ENCODE results near the gene TPM1.

The TPM1 gene

DNA sequence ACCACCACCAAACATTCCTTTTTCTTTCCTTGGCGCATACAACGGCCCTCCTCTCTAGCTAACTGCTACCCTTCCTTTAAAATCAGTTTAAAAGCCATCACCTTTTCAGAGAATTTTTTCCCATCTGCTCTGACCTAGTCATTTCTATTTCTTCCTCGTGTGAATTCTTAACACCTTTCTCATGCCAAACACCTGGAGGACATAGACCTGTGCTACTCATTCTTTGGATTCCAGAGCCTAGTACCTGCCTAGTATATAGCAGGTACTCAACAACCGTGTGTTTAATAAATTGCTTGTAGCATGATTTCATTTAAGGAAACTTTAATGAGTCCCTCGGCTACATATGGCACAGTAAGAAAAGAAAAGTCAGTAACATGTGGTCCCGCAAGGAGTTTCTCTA lies 2.0 kb upstream of the TPM1 start:
- no peak for DNase-seq
- H3K36me3 ChIP-seq (ENCODE audit: control insufficient read depth, insufficient read depth, low read length): no peaks in the 10 kb centered on the region
- H3K27me3 ChIP-seq (replicated peaks; ENCODE audit: control insufficient read depth, insufficient read depth, low read length, poor library complexity, severe bottlenecking): peaks cover 45% of the 10 kb centered on the region
- H3K9me3 ChIP-seq (ENCODE audit: control insufficient read depth, low read length): no peaks in the 10 kb centered on the region
- H3K27ac ChIP-seq (ENCODE audit: insufficient read depth, low read length, poor library complexity, severe bottlenecking): no peak overlapping the region
- no peak overlapping the region for H3K4me3 ChIP-seq (ENCODE audit: insufficient read depth, low read depth, low read length, poor library complexity, severe bottlenecking)
- H3K4me1 ChIP-seq (ENCODE audit: control insufficient read depth, insufficient read depth, low read length, poor library complexity, severe bottlenecking): peaks cover 20% of the 10 kb centered on the region

DNA sequence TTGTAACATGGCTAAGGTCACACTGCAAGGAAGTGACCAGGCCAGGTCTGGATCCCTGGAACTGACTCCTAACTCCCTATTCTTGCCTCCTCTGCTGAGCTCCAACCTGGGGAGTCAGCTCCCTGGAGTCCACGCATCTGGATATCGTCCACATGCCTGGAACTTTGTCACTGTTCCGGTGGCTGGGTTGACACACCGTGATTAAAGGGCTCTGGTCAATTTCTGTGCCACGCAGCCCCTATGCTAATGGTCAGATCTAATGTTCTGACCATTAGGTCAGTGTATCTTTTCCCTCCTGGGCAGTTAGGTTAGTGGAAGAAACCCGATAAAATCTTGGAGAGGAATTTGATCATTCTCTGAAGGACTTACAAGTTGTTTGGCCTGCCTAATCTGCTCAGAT lies 1.6 kb upstream of the TPM1 start:
- DNase-seq: no peak

DNA sequence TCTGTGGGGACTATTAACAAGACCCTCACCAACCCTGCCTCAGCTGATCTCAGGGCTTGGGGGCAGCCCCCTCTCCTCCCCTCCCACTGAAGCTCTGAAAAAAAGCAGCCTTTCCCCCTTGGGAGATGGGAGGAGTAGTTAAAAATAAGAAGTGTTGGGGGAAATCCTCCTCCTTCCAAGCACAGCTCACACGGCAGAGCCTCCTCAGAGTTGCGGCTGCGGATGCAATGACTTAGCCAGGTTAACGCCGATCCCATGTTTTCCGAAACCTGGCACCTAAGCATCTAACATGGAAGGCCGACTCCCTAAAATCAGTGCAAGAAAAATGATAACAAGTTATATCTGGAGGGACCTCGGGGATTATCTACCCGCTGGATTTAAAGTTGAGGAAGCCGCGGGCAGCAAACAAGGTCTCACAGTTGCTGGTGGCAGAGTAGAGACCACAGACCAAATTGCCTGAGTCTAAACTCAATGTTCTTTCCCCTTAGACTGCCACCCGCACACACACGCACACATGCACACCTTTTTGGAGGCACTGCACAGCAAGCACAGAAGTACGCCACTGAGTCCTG lies 1.1 kb upstream of the TPM1 start:
- DNase-seq: no peak
- Histone ChIP-seq H3K27ac (ENCODE audit: insufficient read depth, low read length, poor library complexity, severe bottlenecking) (no peak overlapping the region), H3K27me3 (replicated peaks; ENCODE audit: control insufficient read depth, insufficient read depth, low read length, poor library complexity, severe bottlenecking) (peaks cover 45% of the 10 kb centered on the region), H3K4me3 (ENCODE audit: insufficient read depth, low read depth, low read length, poor library complexity, severe bottlenecking) (no peak overlapping the region), H3K9me3 (ENCODE audit: control insufficient read depth, low read length) (no peaks in the 10 kb centered on the region), H3K36me3 (ENCODE audit: control insufficient read depth, insufficient read depth, low read length) (no peaks in the 10 kb centered on the region), H3K4me1 (ENCODE audit: control insufficient read depth, insufficient read depth, low read length, poor library complexity, severe bottlenecking) (peaks cover 20% of the 10 kb centered on the region)

More for the DNA sequence above, 1.6 kb upstream of the TPM1 start:
- H3K4me3 ChIP-seq (ENCODE audit: insufficient read depth, low read depth, low read length, poor library complexity, severe bottlenecking): no peak overlapping the region
- peaks cover 20% of the 10 kb centered on the region for H3K4me1 ChIP-seq (ENCODE audit: control insufficient read depth, insufficient read depth, low read length, poor library complexity, severe bottlenecking)
- H3K9me3 ChIP-seq (ENCODE audit: control insufficient read depth, low read length): no peaks in the 10 kb centered on the region
- peaks cover 45% of the 10 kb centered on the region for H3K27me3 ChIP-seq (replicated peaks; ENCODE audit: control insufficient read depth, insufficient read depth, low read length, poor library complexity, severe bottlenecking)
- H3K27ac ChIP-seq (ENCODE audit: insufficient read depth, low read length, poor library complexity, severe bottlenecking): no peak overlapping the region
- no peaks in the 10 kb centered on the region for H3K36me3 ChIP-seq (ENCODE audit: control insufficient read depth, insufficient read depth, low read length)

DNA sequence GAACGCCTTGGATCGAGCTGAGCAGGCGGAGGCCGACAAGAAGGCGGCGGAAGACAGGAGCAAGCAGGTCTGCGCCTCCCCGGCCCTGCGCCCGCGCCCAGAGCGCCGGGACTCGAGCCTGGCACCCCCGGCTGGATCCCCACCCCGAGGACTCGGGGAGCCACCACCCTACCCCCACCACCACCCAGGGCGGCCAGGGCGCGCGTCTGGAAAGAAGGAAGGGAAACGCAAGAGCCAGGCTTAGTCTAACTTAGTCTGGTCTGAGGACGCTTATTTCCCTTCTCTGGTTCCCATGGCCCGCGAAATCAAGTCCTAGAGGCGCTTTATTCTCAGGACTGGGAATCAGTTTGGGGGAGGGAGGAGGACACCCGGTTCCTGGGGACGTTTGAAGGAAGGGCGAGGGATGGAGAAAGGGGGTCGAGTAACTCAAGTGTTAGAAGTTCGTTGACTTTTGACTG lies 359 bp downstream of the TPM1 start:
- no peak for DNase-seq
- Histone ChIP-seq H3K4me3 (ENCODE audit: insufficient read depth, low read depth, low read length, poor library complexity, severe bottlenecking) (peak overlapping the region; percentile 41), H3K27me3 (replicated peaks; ENCODE audit: control insufficient read depth, insufficient read depth, low read length, poor library complexity, severe bottlenecking) (peaks cover 45% of the 10 kb centered on the region), H3K27ac (ENCODE audit: insufficient read depth, low read length, poor library complexity, severe bottlenecking) (no peak overlapping the region), H3K4me1 (ENCODE audit: control insufficient read depth, insufficient read depth, low read length, poor library complexity, severe bottlenecking) (peaks cover 24% of the 10 kb centered on the region), H3K9me3 (ENCODE audit: control insufficient read depth, low read length) (no peaks in the 10 kb centered on the region), H3K36me3 (ENCODE audit: control insufficient read depth, insufficient read depth, low read length) (no peaks in the 10 kb centered on the region)

DNA sequence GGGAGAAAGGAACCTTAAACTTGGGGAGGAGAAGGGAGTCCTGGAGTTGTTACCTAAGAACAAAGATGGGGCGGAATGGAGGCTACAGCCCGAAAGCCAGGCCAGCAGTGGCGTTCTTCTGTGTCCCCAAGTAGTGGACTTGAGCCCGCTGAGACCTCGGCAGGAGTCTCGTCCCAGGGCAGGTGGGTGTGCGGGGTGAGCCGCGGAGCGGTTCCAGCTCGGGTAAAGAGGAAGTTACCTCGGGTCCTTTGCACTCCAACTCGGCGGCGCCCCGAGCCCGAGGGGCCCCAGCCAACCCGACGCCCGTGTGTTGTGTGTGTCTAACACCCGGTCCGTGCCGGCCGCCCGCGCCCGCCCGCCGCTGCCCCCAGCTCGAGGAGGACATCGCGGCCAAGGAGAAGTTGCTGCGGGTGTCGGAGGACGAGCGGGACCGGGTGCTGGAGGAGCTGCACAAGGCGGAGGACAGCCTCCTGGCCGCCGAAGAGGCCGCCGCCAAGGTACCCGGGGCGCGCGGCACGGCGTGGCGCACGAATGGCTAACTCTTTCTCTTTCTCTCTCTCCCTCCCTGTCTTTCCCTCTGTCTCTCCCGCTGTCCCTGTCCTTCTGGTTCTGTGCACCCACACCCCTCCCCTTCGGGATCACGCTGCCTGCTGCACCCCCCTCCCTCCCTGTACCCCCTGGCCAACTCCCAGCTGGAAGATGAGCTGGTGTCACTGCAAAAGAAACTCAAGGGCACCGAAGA lies 959 bp downstream of the TPM1 start:
- Histone ChIP-seq H3K27me3 (replicated peaks; ENCODE audit: control insufficient read depth, insufficient read depth, low read length, poor library complexity, severe bottlenecking) (peaks cover 45% of the 10 kb centered on the region), H3K9me3 (ENCODE audit: control insufficient read depth, low read length) (no peaks in the 10 kb centered on the region), H3K4me3 (ENCODE audit: insufficient read depth, low read depth, low read length, poor library complexity, severe bottlenecking) (peak overlapping the region; percentile 41), H3K27ac (ENCODE audit: insufficient read depth, low read length, poor library complexity, severe bottlenecking) (no peak overlapping the region), H3K36me3 (ENCODE audit: control insufficient read depth, insufficient read depth, low read length) (no peaks in the 10 kb centered on the region), H3K4me1 (ENCODE audit: control insufficient read depth, insufficient read depth, low read length, poor library complexity, severe bottlenecking) (peaks cover 25% of the 10 kb centered on the region)
- no peak for DNase-seq

DNA sequence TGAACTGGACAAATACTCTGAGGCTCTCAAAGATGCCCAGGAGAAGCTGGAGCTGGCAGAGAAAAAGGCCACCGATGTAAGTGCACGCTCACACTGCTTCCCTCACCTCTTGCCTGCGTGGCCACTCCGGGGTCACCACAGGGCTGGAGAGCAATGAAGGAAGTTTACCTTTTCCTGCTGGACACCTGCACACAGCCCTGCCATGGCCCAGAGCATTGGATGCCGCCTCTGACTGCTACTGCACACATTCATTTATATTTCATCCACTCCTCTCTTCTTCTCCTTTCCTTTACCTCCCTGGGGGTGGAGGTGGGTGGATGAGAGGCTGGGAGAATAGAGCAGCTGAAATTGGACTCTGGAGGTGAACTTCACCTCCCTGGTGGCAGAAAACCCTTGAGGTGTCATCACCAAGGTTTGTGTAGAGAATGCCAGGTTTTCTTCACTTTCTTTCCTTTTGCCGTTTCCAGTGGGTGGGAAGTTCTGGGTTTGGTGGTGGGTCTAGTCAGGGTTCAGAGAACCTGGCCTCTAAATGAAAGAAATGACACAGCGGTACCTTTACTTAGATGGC lies 1.6 kb downstream of the TPM1 start:
- H3K27ac ChIP-seq (ENCODE audit: insufficient read depth, low read length, poor library complexity, severe bottlenecking): no peak overlapping the region
- peaks cover 45% of the 10 kb centered on the region for H3K27me3 ChIP-seq (replicated peaks; ENCODE audit: control insufficient read depth, insufficient read depth, low read length, poor library complexity, severe bottlenecking)
- H3K36me3 ChIP-seq (ENCODE audit: control insufficient read depth, insufficient read depth, low read length): no peaks in the 10 kb centered on the region
- H3K9me3 ChIP-seq (ENCODE audit: control insufficient read depth, low read length): no peaks in the 10 kb centered on the region
- H3K4me3 ChIP-seq (ENCODE audit: insufficient read depth, low read depth, low read length, poor library complexity, severe bottlenecking): peak overlapping the region; percentile 41
- no peak for DNase-seq
- H3K4me1 ChIP-seq (ENCODE audit: control insufficient read depth, insufficient read depth, low read length, poor library complexity, severe bottlenecking): peaks cover 25% of the 10 kb centered on the region

DNA sequence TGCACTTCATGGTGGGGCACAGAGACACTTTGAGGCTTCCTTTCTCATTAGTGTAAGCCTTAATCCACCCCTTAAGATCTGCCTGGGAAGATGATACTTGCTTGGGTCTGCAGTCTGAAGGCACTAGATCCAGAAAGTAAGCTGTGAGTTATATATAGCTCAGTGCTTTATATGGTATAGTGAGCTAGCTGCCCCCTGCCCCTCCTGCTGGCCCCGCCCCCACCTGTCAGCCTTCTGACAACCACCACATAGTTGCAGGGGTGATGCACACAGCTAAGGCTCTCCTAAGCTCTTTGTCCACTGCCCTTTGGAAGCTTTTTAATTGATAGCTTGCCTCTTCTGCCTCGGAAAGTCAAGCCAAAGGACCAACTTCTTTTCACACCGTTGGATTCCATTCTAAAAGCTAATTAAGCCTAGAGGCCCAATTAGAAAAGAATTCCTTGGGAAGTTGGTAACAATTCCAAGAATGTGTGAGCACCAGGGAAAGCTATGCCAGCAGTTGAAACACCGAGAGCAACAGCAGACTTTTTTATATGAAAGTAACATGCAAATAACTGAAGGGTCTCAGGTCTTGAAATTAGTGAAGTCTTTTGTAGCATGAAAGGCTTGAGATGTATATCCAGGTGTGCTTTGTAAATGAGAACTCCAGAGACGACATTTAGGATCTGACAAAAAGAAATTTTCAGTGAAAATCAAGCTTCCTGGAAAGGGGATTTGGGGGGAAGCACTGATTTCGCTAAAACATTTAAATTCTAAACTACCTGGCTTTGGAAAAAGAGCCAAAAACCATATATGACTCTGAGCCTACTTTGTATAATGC lies 2.3 kb downstream of the TPM1 start:
- no peak for DNase-seq

DNA sequence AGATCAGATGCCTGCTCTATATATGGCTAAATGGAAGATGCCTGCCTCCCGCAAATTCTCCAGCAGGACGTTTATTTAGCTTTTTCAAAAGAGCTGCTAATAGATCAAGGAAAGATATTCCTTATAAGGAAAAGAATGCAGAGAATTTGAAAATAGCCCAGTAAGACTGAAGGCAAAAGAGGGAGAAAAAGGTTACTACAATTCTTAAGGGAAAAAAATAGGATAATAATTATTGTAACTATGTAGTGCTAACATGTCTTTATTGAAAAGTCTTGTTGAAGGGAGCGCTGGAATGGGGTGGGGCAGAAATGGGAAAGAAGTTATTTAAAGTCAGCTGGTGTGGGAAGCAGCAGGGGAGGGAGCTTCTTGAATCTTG lies 2.9 kb downstream of the TPM1 start:
- peaks cover 45% of the 10 kb centered on the region for H3K27me3 ChIP-seq (replicated peaks; ENCODE audit: control insufficient read depth, insufficient read depth, low read length, poor library complexity, severe bottlenecking)
- H3K9me3 ChIP-seq (ENCODE audit: control insufficient read depth, low read length): no peaks in the 10 kb centered on the region
- H3K4me3 ChIP-seq (ENCODE audit: insufficient read depth, low read depth, low read length, poor library complexity, severe bottlenecking): no peak overlapping the region
- no peak overlapping the region for H3K27ac ChIP-seq (ENCODE audit: insufficient read depth, low read length, poor library complexity, severe bottlenecking)
- H3K4me1 ChIP-seq (ENCODE audit: control insufficient read depth, insufficient read depth, low read length, poor library complexity, severe bottlenecking): peaks cover 25% of the 10 kb centered on the region
- no peak for DNase-seq
- H3K36me3 ChIP-seq (ENCODE audit: control insufficient read depth, insufficient read depth, low read length): no peaks in the 10 kb centered on the region

More for the DNA sequence above, 2.3 kb downstream of the TPM1 start:
- Histone ChIP-seq H3K27me3 (replicated peaks; ENCODE audit: control insufficient read depth, insufficient read depth, low read length, poor library complexity, severe bottlenecking) (peaks cover 45% of the 10 kb centered on the region), H3K4me1 (ENCODE audit: control insufficient read depth, insufficient read depth, low read length, poor library complexity, severe bottlenecking) (peaks cover 25% of the 10 kb centered on the region), H3K4me3 (ENCODE audit: insufficient read depth, low read depth, low read length, poor library complexity, severe bottlenecking) (no peak overlapping the region), H3K36me3 (ENCODE audit: control insufficient read depth, insufficient read depth, low read length) (no peaks in the 10 kb centered on the region), H3K9me3 (ENCODE audit: control insufficient read depth, low read length) (no peaks in the 10 kb centered on the region), H3K27ac (ENCODE audit: insufficient read depth, low read length, poor library complexity, severe bottlenecking) (no peak overlapping the region)

- Histone ChIP-seq H3K27ac (ENCODE audit: insufficient read depth, low read length, poor library complexity, severe bottlenecking) (no peak overlapping the region), H3K36me3 (ENCODE audit: control insufficient read depth, insufficient read depth, low read length) (no peaks in the 10 kb centered on the region), H3K4me1 (ENCODE audit: control insufficient read depth, insufficient read depth, low read length, poor library complexity, severe bottlenecking) (peaks cover 25% of the 10 kb centered on the region), H3K9me3 (ENCODE audit: control insufficient read depth, low read length) (no peaks in the 10 kb centered on the region), H3K27me3 (replicated peaks; ENCODE audit: control insufficient read depth, insufficient read depth, low read length, poor library complexity, severe bottlenecking) (peaks cover 41% of the 10 kb centered on the region), H3K4me3 (ENCODE audit: insufficient read depth, low read depth, low read length, poor library complexity, severe bottlenecking) (no peak overlapping the region)
- DNase-seq: no peak
Observed at GRCh38 chr15:63045879-63046278, 3.3 kb downstream of the TPM1 start.

Data from effector memory CD4-positive, alpha-beta T cell (primary cell).